HG03571 (cell line): ENCODE results near the gene PER3.

Experiments
- ATAC-seq: cut with Tn5 transposase; IDR thresholded peaks from one replicate; pipeline ENCODE4 v1.9.1; 2021; ENCODE audit not compliant: unreplicated experiment

The PER3 gene

DNA sequence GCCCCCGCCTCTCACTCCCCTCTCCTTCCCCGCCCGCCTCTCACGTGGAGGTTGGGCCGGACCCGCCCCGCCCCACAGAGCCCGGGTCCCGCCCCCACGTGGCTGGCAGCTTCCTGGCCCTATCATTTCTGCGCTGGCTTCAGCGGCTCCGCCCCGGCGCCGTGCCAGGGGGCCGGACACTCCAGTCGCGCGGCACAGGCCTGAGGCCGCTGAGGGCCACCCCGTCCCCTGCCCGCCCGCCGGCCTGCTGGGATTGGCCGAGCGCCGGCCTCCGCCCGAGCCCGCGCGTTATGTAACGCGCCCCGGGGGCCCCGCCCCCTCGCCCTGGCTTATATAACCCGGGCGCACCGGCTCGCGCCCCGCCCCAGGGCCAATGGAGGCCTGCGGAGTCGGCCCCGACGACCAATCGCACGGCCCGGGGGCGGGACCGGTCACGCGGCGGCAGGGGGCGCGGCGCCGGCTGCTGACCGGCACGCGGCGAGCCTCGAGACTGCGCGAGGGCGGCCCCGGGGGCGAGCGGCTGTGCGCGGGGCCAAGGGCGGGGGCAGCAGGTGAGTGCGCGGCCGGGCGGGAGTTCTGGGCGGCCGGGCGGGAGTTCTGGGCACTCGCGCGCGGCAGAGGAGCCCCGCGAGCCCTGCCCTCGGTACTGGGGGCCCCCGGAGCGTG is at the start of gene PER3:
TSS of gene PER3 (plus strand) at position 466 of the 666 bp plus-strand sequence. CDS start 587 bp downstream, outside the sequence.
- ATAC-seq = peak; percentile 88

DNA sequence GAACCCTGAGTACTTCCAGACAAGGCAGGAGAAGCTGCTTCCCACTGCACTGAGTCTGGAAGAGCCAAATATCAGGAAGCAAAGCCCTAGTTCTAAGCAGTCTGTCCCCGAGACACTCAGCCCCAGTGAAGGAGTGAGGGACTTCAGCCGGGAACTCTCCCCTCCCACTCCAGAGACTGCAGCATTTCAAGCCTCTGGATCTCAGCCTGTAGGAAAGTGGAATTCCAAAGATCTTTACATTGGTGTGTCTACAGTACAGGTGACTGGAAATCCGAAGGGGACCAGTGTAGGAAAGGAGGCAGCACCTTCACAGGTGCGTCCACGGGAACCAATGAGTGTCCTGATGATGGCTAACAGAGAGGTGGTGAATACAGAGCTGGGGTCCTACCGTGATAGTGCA is 46.0 kb upstream of the PER3 start:
- no peak for ATAC-seq

DNA sequence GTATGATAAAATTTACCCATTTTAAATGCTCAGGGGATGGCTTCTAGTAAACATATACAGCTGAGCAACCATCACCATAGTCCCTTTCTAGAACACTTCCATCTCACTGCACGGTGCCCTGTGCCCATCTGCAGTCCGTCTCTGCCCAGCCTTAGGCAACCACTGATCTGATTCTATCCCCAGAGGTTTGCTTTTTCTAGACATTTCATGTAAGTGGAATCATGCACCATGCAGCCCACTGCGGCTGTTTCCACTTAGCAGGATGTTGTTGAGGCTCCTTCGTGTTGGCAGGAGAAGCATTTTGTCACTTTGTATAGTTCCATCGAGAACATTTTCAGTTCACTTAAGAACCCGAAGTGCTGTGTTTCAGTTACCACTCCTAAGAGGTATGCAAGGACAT is 40.7 kb upstream of the PER3 start:
- no peak for ATAC-seq

DNA sequence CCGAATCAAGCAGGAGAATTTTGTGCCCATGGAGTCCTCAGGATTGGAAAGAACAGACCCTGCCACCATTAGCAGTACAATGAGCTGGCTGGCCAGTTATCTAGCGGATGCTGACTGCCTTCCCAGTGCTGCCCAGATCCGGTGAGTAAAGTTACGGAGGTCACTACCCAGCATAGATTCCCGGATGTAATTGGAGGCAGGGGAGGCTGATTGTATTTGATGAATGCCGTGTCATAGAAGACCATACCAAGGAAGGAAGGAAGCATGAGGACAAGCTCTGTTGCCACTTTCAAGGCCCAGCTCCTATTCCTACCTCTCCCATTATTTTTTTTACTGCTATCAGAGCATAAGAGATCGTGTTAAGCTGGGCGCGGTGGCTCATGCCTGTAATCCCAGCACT is 39.2 kb upstream of the PER3 start:
- ATAC-seq = no peak

DNA sequence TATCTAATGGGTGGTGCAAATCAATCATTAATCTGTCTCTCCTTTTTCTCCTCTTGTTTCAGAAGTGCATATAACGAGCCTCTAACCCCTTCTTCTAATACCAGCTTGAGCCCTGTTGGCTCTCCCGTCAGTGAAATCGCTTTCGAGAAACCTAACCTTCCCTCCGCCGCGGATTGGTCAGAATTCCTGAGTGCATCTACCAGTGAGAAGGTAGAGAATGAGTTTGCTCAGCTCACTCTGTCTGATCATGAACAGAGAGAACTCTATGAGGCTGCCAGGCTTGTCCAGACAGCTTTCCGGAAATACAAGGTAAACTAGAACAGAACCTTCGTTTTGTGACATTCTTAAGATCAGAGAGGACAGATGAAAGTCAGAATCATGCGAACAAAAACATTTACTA is 38.3 kb upstream of the PER3 start:
- no peak for ATAC-seq

DNA sequence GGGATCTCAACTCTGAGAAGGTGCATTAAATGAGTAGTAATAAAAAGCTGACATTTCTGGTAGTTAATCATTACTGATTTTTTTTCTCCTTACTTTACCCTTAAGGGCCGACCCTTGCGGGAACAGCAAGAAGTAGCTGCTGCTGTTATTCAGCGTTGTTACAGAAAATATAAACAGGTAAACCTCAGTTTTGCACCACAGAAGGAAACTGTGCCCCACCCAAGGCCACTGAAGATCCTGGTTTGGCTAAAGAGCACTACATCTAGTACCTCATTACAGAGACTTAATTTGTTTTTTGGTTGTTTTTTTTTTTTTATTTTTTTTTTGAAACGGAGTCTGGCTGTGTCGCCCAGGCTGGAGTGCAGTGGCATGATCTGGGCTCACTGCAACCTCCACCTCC is 36.5 kb upstream of the PER3 start:
- no peak for ATAC-seq

DNA sequence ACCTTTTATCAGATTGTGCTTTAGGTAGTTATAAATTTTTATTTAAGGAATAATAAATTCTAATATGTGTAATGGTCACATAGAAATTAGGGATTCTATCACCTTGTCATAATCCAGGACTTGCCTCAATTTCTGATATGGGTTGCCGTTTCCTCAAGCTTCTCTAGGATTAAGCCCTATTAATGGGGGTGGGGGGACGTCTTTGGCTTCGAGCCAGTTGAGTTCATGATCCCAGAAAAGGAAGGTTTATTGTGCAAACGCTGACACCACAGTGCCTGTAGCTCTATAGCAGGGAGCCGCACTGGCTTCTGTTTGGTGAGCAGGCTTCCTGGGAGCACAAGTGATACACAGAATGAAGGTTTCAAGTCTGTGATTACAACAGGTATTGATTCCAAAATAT is 35.0 kb upstream of the PER3 start:
- ATAC-seq = no peak

DNA sequence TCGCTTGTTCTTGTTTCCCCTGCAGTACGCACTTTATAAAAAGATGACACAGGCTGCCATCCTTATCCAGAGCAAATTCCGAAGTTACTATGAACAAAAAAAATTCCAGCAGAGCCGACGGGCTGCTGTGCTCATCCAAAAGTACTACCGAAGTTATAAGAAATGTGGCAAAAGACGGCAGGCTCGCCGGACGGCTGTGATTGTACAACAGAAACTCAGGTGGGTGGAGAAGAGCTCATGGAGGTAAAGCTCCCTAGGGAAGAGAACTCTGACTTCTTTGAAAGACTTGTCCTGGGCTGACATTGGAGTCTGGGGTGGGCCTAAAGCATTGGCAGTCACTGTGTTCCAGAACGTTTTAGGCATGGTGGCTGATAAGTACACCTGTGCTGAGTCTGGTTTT is 32.9 kb upstream of the PER3 start:
- ATAC-seq = no peak

DNA sequence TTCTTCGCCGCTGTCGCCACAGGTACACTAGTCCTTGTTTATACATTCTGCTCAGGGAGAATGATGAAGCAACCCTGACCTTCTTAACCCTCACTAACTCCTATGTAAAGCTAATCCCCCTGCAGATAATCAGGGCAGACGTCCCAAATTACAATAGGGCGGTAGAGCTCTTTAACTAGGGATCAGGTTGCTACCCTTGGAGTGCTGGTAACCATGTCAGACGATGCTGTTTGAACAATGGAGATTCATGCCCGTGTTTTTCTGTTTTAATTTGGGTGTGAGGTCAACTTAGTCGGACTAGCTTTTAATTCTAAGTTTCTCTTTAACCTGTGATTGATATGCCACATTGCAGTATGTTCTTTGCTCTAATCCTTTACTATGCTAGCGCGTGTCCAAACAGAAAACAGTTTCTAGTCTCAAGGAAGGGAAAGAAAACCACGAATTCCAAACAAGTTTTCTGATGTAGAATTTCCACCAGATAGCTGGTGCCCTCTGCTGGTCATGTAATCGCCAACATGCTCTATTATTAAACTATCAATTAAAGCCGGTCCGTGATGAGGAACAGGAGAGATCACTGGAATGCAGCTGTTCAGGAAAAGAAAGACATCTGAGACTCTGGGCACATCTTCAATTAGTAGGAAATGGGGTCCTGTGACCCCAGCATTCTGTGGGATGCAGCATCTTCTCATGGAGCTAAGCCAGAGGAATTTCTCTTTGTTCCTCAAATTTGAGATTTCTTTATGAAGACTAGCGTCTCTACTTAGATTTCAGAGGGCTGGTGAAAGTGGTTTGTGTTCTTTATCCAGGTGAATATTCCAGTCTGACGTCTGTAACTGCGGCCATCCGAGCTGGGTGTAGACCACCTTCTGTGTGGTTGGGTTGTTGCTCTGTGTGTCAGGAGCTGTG is 31.3 kb upstream of the PER3 start:
- ATAC-seq = no peak

DNA sequence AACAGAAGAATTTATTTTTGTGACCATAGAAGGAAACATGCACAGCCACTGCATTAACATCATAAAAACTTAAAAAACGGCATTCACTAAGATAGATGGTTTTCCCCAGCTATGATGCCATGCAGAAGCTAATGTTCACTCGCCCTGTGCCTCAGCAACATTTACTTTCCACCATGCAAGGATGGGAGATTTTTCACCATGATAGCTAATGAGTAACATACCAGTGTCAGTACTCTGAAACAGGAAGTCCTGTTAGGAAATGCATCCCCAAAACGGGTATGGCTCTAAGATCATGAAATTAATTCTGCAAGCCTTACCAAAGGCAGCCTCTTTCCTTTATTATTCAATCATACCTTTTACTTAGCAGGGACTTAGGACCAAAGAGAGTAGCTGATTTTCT is 30.4 kb upstream of the PER3 start:
- no peak for ATAC-seq

DNA sequence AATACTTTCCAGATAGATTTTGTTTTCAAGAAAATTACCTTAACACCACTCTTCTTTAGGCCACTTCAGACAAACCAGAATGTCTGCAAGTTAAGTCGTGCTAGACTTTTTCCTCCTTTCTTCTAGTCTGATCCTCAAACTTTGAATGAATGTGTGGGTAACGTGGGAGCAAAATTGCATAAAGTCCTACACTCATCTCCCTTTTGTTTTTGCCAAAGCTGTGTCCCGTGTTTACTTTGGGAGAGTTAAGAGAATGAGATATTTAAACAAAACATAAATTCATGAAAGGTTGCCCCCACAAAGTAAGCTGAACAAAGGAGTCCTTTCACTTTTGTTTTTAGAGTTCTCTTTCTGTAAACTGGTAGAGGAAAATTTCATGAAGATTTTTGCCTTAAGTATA is 29.9 kb upstream of the PER3 start:
- no peak for ATAC-seq

DNA sequence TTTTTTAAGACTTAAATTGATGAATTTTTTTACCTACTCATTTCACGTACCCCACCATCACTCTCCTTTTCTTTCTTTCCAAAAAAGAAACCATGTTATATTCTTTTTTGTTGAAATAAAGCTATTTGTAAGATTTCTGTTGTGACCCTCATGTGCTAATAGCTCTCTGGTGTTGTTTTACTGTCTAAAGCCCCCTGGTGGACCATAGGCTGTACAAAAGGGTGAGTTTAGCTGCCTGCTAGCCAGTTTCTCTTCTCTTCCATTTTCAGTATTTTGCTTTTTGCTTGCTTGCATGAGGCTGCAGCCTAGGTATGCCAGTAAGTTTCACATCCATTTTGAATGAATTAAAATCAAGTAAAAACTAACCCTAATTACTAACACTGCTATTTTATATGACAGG is 28.6 kb upstream of the PER3 start:
- ATAC-seq = no peak

DNA sequence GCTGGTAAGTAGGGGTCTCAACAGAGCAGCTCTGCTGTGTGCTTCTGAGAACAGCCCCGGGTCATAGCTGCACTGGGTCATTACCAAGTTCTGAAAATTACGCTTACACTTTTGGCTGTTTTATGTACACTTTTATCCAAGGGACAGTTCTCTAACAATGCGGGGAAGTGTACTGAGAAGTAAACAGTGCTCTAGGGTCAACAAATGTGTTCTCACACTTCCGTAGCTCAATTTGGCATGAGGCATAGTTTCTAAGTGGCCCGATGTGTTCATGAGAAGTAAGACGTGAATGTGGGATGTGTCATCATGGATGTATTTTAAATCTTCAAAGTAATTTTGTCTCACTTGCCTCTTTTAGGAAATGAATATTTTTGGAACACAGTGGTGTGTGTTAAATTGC is 23.8 kb upstream of the PER3 start:
- ATAC-seq = no peak

DNA sequence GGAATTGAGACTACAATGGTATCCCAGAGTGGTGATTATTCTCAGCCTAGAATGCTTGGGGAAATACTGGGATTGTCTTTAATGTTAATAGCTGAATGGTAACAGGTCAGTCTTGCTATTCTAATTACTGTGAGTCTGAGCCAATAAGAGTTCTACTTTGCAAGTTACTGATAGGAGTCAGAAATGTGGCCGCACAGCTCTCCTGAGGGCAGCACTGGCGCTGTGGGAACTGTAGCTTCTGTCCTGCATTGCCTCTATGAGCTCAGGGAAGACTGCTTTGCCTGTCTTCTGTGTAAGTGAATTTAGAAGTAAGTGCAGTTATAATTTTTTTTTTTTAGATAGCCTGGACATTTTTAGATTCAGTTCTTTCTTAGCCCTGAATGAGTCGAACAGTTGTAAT is 23.0 kb upstream of the PER3 start:
- ATAC-seq = no peak

DNA sequence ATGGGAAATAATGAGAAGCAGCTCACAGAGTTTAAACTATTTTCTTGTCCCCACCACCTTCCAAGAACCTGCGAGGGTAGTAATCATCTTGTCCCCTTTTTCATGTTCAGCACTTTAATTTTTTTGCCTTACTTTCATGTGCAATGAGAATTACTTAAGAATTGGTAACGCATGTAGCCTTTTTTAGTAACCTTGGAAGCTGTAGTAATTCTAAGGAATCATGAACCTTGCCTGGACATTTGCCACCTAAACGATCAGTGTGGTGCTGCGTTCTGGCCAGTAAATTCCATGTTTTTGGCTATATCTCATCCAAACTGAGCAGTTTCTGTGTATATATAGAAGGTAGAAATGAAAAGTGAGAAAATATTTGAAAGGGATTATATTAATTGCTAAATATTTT is 16.9 kb upstream of the PER3 start:
- ATAC-seq = no peak

DNA sequence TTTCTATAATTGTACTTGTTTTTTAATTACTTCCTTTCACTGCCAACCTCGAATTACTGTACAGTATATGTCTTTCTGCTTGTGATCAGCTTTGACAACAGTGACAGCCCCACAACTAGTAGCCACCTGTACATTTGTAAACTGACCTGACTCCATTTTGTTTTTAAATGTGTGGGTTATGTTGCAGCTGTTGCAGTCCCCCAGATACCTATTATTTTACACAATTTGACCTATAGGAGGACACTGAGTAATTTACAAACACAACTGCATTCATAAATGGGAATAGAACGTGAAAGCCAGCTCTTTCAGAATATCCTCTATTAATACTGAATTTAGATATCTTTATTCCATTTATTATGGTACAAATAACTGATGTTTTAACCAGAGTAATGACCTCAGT is 15.5 kb upstream of the PER3 start:
- no peak for ATAC-seq

DNA sequence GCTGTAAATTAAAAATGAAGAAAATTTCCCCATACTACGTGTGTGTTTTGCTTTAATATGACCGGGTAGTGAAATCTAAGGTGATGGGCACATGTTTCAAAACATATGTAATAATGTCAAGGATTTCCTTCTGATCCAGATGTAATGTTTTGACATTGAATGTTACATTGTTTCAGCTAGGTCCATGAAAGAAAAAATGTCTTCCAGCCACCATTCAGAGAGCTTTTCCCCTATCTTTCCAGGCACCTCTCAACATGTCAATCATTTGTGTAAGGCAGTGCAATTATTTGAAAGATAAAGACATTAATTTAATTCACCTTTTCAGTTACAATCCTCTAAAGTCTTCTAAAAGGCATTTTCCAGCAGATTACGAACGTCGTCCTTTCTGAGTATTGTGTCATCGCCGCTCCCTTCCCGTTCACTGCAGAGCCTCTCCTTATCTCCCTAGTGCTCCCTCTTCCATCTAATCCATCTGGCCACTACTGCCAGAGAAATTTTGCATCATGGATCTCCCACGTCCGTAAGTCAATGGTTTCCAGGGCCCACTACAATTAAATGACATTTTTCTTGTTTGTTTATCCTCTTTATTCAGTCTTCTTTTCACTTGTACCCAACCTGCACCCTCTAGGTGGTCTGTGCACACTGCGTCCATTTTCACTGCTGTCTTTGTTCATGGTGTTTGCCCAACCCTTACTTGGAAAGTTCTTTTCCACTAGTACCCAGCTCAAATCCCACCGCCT is 14.2 kb upstream of the PER3 start:
- no peak for ATAC-seq

DNA sequence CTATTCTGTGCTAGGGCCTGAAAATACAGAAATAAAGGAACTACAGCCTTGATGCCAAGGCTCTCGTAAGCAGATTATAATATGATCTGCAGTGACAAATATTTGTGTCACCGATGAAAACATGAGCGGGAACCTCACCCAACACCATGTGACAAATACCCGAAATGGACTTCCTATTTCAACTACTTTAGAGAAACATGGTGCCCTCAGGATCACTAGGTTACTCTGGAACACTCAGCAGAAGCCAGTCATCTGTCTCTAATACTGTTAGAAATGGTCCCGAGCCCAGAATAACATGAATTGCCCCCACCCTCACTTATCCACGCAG is 13.5 kb upstream of the PER3 start:
- no peak for ATAC-seq

DNA sequence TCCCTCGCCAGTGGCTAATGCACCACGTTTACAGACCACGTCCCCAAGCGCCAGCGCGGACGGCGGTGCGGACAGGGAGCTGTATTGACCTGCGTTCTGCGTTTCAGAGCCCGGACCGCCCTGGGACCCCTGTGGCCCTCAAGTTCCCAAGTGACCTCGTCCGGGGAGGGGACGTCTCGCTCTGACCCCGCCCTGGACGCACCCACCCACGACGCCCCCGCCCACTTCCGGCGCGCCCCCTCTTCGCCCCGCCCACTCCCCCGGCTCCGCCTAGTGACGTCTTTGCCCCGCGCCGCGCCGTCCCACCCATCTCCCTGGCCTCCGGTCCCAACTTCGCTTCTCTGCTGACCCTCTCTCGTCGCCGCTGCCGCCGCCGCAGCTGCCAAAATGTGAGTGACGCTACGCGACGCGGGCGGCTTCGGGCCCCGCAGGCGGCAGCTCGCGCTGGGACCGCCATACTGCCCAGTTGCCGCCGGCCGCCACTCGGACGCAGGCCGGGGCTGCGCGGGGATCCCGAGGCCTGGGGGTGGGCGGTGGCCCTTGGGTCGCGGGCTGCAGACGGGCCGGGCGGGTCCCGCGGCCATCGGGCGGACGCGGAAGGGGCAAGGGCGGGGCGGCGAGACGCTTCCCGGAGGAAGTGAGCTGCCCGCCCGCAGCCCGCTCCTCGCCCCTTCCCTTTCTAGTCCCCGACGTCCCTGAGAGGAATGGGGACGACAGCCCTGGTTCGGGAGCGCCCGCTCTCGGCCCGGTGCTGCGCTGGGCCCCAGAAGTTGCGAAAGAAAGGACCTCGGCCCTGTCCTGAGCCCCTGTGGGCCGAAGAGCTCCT is 12.9 kb upstream of the PER3 start, which contains the start of gene VAMP3:
TSS of gene VAMP3 (plus strand) at position 300 of the 826 bp plus-strand sequence. CDS start at position 388, 88 bp downstream.
- peak; percentile 57 for ATAC-seq

DNA sequence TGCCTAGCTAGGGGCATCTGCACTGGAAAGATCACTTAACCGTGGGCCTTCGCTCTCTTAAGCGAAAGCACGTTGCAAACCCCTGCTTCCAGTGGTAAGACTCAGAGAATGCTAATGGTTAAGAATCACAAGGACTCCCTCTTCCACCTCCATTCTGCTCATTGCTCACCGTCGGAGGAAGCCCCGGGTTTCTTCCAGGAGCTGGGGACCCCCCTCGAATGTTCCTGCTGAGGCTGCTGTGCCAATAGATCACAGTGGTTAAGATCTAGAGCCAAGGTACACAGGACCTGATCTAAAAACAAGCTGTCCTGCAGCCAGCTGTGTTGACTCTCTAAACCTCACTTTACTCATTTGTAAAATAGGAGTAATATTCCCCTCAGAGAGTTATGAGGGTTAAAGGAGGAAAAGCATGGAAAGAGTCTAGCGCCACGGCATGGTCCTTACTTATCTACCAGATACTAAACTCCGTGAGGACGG is 12.2 kb upstream of the PER3 start:
- no peak for ATAC-seq

DNA sequence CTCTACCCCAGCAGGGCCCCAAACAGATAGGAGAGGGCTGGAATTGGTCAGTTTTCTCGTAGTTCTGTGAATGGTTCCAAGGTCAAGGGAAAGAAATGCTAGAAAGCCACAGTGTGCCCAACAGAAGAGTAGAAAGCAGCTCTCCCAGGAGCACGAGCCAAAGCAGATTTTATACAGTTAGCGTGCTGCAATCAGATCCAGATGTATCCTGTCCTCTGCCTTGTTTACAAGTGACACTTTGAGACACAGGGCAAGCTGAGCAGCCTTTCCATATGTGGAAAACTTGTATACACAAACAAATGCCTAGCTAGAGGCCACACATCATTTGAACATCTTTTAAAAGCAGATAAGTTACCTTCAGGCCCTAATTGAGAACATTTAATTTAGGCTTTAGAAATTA is 6.5 kb upstream of the PER3 start:
- ATAC-seq = no peak
